Measurements from ENCODE around the gene ACAP3. TPM values are rescaled to one million over a fixed set of nuclear protein-coding genes. Genes with fewer than 3 reads are reported as not detected.

Gene ACAP3
- total RNA-seq, 1 experiment from 2014 or later = 42.2 TPM

- ChIA-PET CTCF (interaction anchor here (1.4 to 2.3 kb wide), 2 partner anchors 8 to 158 kb away, joined by 3 to 18 read pairs; no protein-coding TSS in a partner anchor), POLR2A (no interaction called here)
- H3K9me3 Mint-ChIP-seq = no peaks in the 10 kb centered on the region
Observed at GRCh38 chr1:1346501-1346890, 38.8 kb upstream of the ACAP3 start.

More at GRCh38 chr1:1346501-1346890, 38.8 kb upstream of the ACAP3 start:
- TF ChIP-seq ERG (CRISPR knock-in tag; IDR thresholded peaks at IDR 0.05) (no peak), SMAD3 (CRISPR knock-in tag; IDR thresholded peaks at IDR 0.05; ENCODE audit: borderline replicate concordance) (no peak), ZNF219 (CRISPR knock-in tag; IDR thresholded peaks at IDR 0.05; ENCODE audit: borderline replicate concordance) (no peak), ZNF416 (CRISPR knock-in tag; IDR thresholded peaks at IDR 0.05) (no peak), NR2C2 (CRISPR knock-in tag; IDR thresholded peaks at IDR 0.05) (no peak), NR1H2 (CRISPR knock-in tag; IDR thresholded peaks at IDR 0.05) (no peak), CREM (CRISPR knock-in tag; IDR thresholded peaks at IDR 0.05) (no peak), HMGXB4 (CRISPR knock-in tag; IDR thresholded peaks at IDR 0.05) (no peak), ZNF317 (CRISPR knock-in tag; IDR thresholded peaks at IDR 0.05; ENCODE audit: borderline replicate concordance, low read depth) (no peak), PREB (CRISPR knock-in tag; IDR thresholded peaks at IDR 0.05; ENCODE audit: borderline replicate concordance) (no peak), GTF2I (CRISPR knock-in tag; conservative IDR thresholded peaks at IDR 0.05) (no peak), RELA (CRISPR knock-in tag; IDR thresholded peaks at IDR 0.05; ENCODE audit: borderline replicate concordance) (no peak), HMGA2 (CRISPR knock-in tag; IDR thresholded peaks at IDR 0.05) (no peak), ZNF281 (CRISPR knock-in tag; IDR thresholded peaks at IDR 0.05) (no peak), ZNF512 (CRISPR knock-in tag; IDR thresholded peaks at IDR 0.05; ENCODE audit: borderline replicate concordance) (no peak), MAX (CRISPR knock-in tag; IDR thresholded peaks at IDR 0.05) (no peak), ZNF532 (CRISPR knock-in tag; IDR thresholded peaks at IDR 0.05; ENCODE audit: borderline replicate concordance) (no peak), FOXP1 (CRISPR knock-in tag; IDR thresholded peaks at IDR 0.05; ENCODE audit: borderline replicate concordance) (no peak), NFATC4 (CRISPR knock-in tag; IDR thresholded peaks at IDR 0.05) (no peak), CREB1 (CRISPR knock-in tag; IDR thresholded peaks at IDR 0.05) (no peak)
- ATAC-seq (no peak), DNase-seq (ENCODE audit: low spot score) (no peak)
- H3K27me3 Mint-ChIP-seq (ENCODE audit: low read depth) = no peaks in the 10 kb centered on the region
- H3K4me3 Mint-ChIP-seq = no peak overlapping the region
- no peak overlapping the region for H3K27ac Mint-ChIP-seq
- H3K4me1 Mint-ChIP-seq = peaks cover 7% of the 10 kb centered on the region
- H3K36me3 Mint-ChIP-seq = peaks cover 2% of the 10 kb centered on the region; the same call in 1 of the 2 replicates

All from WTC11 (cell line).